ENCODE measurements around the gene OR13G1. TPM values are rescaled to one million over a fixed set of nuclear protein-coding genes. Genes with fewer than 3 reads are reported as not detected.

Gene OR13G1
- total RNA-seq, 6 donors from 2014 or later = not detected

GRCh38 chr1:247701338-247701737 lies 21.8 kb upstream of the OR13G1 start:
- WGBS, 2 donors = 67 to 73% methylated on average over 1 of the region's 1 CpG
- TF ChIP-seq POLR2AphosphoS5 (IDR thresholded peaks at IDR 0.05) (no peak), POLR2A (IDR thresholded peaks at IDR 0.05) (no peak), EP300 (IDR thresholded peaks at IDR 0.05) (no peak), CTCF (IDR thresholded peaks at IDR 0.05) (no peak)
- no peaks in the 10 kb centered on the region for H3K36me3 ChIP-seq
- ATAC-seq (ENCODE audit: low FRiP score in 2 of 2) (no peak), DNase-seq (no peak)
- no peak overlapping the region for H3K27ac ChIP-seq
- H3K9me3 ChIP-seq = no peaks in the 10 kb centered on the region
- H3K4me3 ChIP-seq = no peak overlapping the region
- H3K27me3 ChIP-seq = no peaks in the 10 kb centered on the region
- no peaks in the 10 kb centered on the region for H3K4me1 ChIP-seq

- no peaks in the 10 kb centered on the region for H3K27me3 ChIP-seq
- H3K4me3 ChIP-seq = no peak overlapping the region
- no peaks in the 10 kb centered on the region for H3K36me3 ChIP-seq
- H3K4me1 ChIP-seq = no peaks in the 10 kb centered on the region
- H3K9me3 ChIP-seq = no peaks in the 10 kb centered on the region
- H3K27ac ChIP-seq = no peak overlapping the region
- 28 to 38% methylated on average over 7 of the region's 7 CpGs for WGBS, 2 donors
- ATAC-seq (ENCODE audit: low FRiP score in 2 of 2) (peak in 1 of 2 donors; percentile 69), DNase-seq (no peak)
- TF ChIP-seq POLR2A (IDR thresholded peaks at IDR 0.05) = no peak
- TF ChIP-seq CTCF (IDR thresholded peaks at IDR 0.05) = peak in 5 of 6 experiments; percentile 28 to 64 (median 33)
Observed at GRCh38 chr1:247681288-247681897, 1.9 kb upstream of the OR13G1 start.

GRCh38 chr1:247680171-247680570 lies 632 bp upstream of the OR13G1 start:
- Histone ChIP-seq H3K9me3 (no peaks in the 10 kb centered on the region), H3K36me3 (no peaks in the 10 kb centered on the region), H3K4me3 (no peak overlapping the region), H3K4me1 (no peaks in the 10 kb centered on the region), H3K27ac (no peak overlapping the region), H3K27me3 (no peaks in the 10 kb centered on the region)
- ATAC-seq (ENCODE audit: low FRiP score in 2 of 2) = no peak
- TF ChIP-seq EP300 (IDR thresholded peaks at IDR 0.05) = no peak
- TF ChIP-seq CTCF (IDR thresholded peaks at IDR 0.05) = no peak
- TF ChIP-seq POLR2A (IDR thresholded peaks at IDR 0.05) = no peak
- no peak for TF ChIP-seq POLR2AphosphoS5 (IDR thresholded peaks at IDR 0.05)
- WGBS, 2 donors = 84 to 85% methylated on average over 4 of the region's 4 CpGs
- DNase-seq = no peak

GRCh38 chr1:247669225-247669624 lies 10.3 kb downstream of the OR13G1 start:
- WGBS, 2 donors = 37 to 38% methylated on average over 1 of the region's 1 CpG
- DNase-seq (no peak), ATAC-seq (ENCODE audit: low FRiP score in 2 of 2) (no peak)
- no peaks in the 10 kb centered on the region for H3K4me1 ChIP-seq
- H3K9me3 ChIP-seq = no peaks in the 10 kb centered on the region
- H3K27ac ChIP-seq = no peak overlapping the region
- H3K36me3 ChIP-seq = no peaks in the 10 kb centered on the region
- no peak for TF ChIP-seq POLR2A (IDR thresholded peaks at IDR 0.05)
- TF ChIP-seq EP300 (IDR thresholded peaks at IDR 0.05) = no peak
- TF ChIP-seq POLR2AphosphoS5 (IDR thresholded peaks at IDR 0.05) = no peak
- TF ChIP-seq CTCF (IDR thresholded peaks at IDR 0.05) = no peak
- no peak overlapping the region for H3K4me3 ChIP-seq
- H3K27me3 ChIP-seq = no peaks in the 10 kb centered on the region

- Histone ChIP-seq H3K27me3 (no peaks in the 10 kb centered on the region), H3K9me3 (no peaks in the 10 kb centered on the region), H3K4me3 (no peak overlapping the region), H3K36me3 (no peaks in the 10 kb centered on the region), H3K4me1 (no peaks in the 10 kb centered on the region), H3K27ac (no peak overlapping the region)
- ATAC-seq (ENCODE audit: low FRiP score in 2 of 2) (no peak), DNase-seq (no peak)
- TF ChIP-seq POLR2AphosphoS5 (IDR thresholded peaks at IDR 0.05) (no peak), CTCF (IDR thresholded peaks at IDR 0.05) (no peak), POLR2A (IDR thresholded peaks at IDR 0.05) (no peak), EP300 (IDR thresholded peaks at IDR 0.05) (no peak)
- 80 to 81% methylated on average over 7 of the region's 7 CpGs for WGBS, 2 donors
Observed at GRCh38 chr1:247656221-247656875, 23.2 kb downstream of the OR13G1 start.

All from upper lobe of left lung (tissue), 6 donors.